ENCODE results near the gene CD247. TPM values are rescaled to one million over a fixed set of nuclear protein-coding genes. Genes with fewer than 3 reads are reported as not detected.

Gene CD247
- total and polyA plus RNA-seq, 2 of the 13 experiments (the other 11 are each of a cell fraction or from before 2014, with no cell fraction given): 0.20 TPM; not detected in 1

GRCh38 chr1:167423684-167424619 lies 94.4 kb downstream of the CD247 start:
- Histone ChIP-seq H3K4me2 (ENCODE audit: low read depth, low read length) (no peak overlapping the region), H3K27ac (ENCODE audit: extremely low read length, insufficient read depth, low read length) (no peak overlapping the region), H3K9me3 (ENCODE audit: low read length) (no peaks in the 10 kb centered on the region), H3K4me1 (ENCODE audit: insufficient read depth, low read length) (no peaks in the 10 kb centered on the region), H3K4me3 (replicated peaks in 1 of 3; ENCODE audit: insufficient read depth in 1 of 3, low read depth in 2 of 3, low read length in 3 of 3) (no peak overlapping the region), H3K9ac (ENCODE audit: insufficient read depth, low read depth, low read length) (no peak overlapping the region), H2AFZ (ENCODE audit: low read length) (no peak overlapping the region), H4K20me1 (ENCODE audit: insufficient read depth, low read length) (no peaks in the 10 kb centered on the region), H3K27me3 (ENCODE audit: control insufficient read depth in 1 of 2, insufficient read depth in 2 of 2, low read length in 2 of 2) (no peaks in the 10 kb centered on the region), H3K36me3 (replicated peaks in 1 of 2; ENCODE audit: control insufficient read depth in 1 of 2, insufficient read depth in 2 of 2, low read length in 2 of 2) (peaks cover 0 to 3% of the 10 kb centered on the region in 2 experiments; a peak in 1 of 5 replicates), H3K79me2 (ENCODE audit: insufficient read depth, low read length) (no peaks in the 10 kb centered on the region)
- 95% methylated on average over 15 of the region's 15 CpGs for WGBS (ENCODE audit: low lambda C conversion rate)
- no peak for DNase-seq (ENCODE audit: low spot score)
- no peak for FAIRE-seq
- ATAC-seq: no peak
- POLR2A ChIA-PET: no interaction called here
- intact Hi-C loops (cut with micrococcal nuclease; ENCODE audit: unreplicated experiment): no loop called here
- BruUV-seq (replicated peaks): no TSS peak
- CTCF ChIA-PET (ENCODE audit: low intra/inter-chr PET ratio, low total read pairs): no interaction called here
- in situ Hi-C loops (cut with HindIII; ENCODE audit: extremely low pct_ligation_motif_present, low pct_unique_long_range_greater_than_20kb): no loop called here
- TF ChIP-seq ELK4 (CRISPR knock-in tag; IDR thresholded peaks at IDR 0.05; ENCODE audit: borderline replicate concordance): no peak
- no peak for TF ChIP-seq SETDB1 (CRISPR knock-in tag; IDR thresholded peaks at IDR 0.05; ENCODE audit: borderline replicate concordance)
- TF ChIP-seq ZNF496 (CRISPR knock-in tag; IDR thresholded peaks at IDR 0.05; ENCODE audit: insufficient replicate concordance): no peak
- TF ChIP-seq ZFP62 (CRISPR knock-in tag; IDR thresholded peaks at IDR 0.05): no peak
- no peak for TF ChIP-seq BHLHE40 (IDR thresholded peaks at IDR 0.05; ENCODE audit: low read length)
- no peak for TF ChIP-seq NFE2L2 (IDR thresholded peaks at IDR 0.05; ENCODE audit: low read length)
- TF ChIP-seq ATM (IDR thresholded peaks at IDR 0.05; ENCODE audit: borderline replicate concordance): no peak
- TF ChIP-seq THRA (CRISPR knock-in tag; IDR thresholded peaks at IDR 0.05; ENCODE audit: borderline replicate concordance): no peak
- TF ChIP-seq STAT6 (CRISPR knock-in tag; IDR thresholded peaks at IDR 0.05; ENCODE audit: borderline replicate concordance): no peak
- TF ChIP-seq ZNF563 (CRISPR knock-in tag; IDR thresholded peaks at IDR 0.05): no peak
- TF ChIP-seq NR3C1 (CRISPR knock-in tag; IDR thresholded peaks at IDR 0.05): no peak
- TF ChIP-seq PCBP2 (optimal IDR thresholded peaks at IDR 0.05; ENCODE audit: low read depth, low read length, poor library complexity, severe bottlenecking): no peak
- TF ChIP-seq, protein P1, sequence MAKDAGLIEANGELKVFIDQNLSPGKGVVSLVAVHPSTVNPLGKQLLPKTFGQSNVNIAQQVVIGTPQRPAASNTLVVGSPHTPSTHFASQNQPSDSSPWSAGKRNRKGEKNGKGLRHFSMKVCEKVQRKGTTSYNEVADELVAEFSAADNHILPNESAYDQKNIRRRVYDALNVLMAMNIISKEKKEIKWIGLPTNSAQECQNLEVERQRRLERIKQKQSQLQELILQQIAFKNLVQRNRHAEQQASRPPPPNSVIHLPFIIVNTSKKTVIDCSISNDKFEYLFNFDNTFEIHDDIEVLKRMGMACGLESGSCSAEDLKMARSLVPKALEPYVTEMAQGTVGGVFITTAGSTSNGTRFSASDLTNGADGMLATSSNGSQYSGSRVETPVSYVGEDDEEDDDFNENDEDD (CRISPR knock-in tag; IDR thresholded peaks at IDR 0.05; ENCODE audit: borderline replicate concordance): no peak
- TF ChIP-seq ZNF17 (CRISPR knock-in tag; IDR thresholded peaks at IDR 0.05): no peak
- TF ChIP-seq HOXA5 (CRISPR knock-in tag; IDR thresholded peaks at IDR 0.05): no peak
